ENCODE data around the gene BRME1.

The BRME1 gene

GRCh38 chr19:13905634-13906520 is at the start of gene BRME1, which contains the start of gene CC2D1A:
TSS of gene BRME1 (minus strand) at chr19:13906117. CDS start at chr19:13904892, 1,225 bp downstream.
TSS of gene CC2D1A (plus strand) at chr19:13906201. CDS start at chr19:13906442, 241 bp downstream.
- H3K27ac Mint-ChIP-seq: no peak within 1 kb of the TSS
- DNase-seq: peak; percentile 93
- peaks cover 3% of the 10 kb centered on the region for H3K9me3 Mint-ChIP-seq
- no peaks in the 10 kb centered on the region for H3K27me3 Mint-ChIP-seq (ENCODE audit: low read depth, poor library complexity)
- peak within 1 kb of the TSS; percentile 86 for H3K4me3 Mint-ChIP-seq
- TF ChIP-seq, protein P1, sequence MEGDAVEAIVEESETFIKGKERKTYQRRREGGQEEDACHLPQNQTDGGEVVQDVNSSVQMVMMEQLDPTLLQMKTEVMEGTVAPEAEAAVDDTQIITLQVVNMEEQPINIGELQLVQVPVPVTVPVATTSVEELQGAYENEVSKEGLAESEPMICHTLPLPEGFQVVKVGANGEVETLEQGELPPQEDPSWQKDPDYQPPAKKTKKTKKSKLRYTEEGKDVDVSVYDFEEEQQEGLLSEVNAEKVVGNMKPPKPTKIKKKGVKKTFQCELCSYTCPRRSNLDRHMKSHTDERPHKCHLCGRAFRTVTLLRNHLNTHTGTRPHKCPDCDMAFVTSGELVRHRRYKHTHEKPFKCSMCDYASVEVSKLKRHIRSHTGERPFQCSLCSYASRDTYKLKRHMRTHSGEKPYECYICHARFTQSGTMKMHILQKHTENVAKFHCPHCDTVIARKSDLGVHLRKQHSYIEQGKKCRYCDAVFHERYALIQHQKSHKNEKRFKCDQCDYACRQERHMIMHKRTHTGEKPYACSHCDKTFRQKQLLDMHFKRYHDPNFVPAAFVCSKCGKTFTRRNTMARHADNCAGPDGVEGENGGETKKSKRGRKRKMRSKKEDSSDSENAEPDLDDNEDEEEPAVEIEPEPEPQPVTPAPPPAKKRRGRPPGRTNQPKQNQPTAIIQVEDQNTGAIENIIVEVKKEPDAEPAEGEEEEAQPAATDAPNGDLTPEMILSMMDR (IDR thresholded peaks at IDR 0.05): no peak
- peaks cover 11% of the 10 kb centered on the region for H3K4me1 Mint-ChIP-seq
- H3K36me3 Mint-ChIP-seq (ENCODE audit: low read depth): peaks cover 6% of the 10 kb centered on the region

- H3K36me3 Mint-ChIP-seq (ENCODE audit: low read depth): peaks cover 15% of the 10 kb centered on the region
- H3K4me3 Mint-ChIP-seq: peak overlapping the region; percentile 87
- no peaks in the 10 kb centered on the region for H3K9me3 Mint-ChIP-seq
- TF ChIP-seq, protein P1 (IDR thresholded peaks at IDR 0.05): no peak
- H3K27me3 Mint-ChIP-seq (ENCODE audit: low read depth, poor library complexity): peaks cover 7% of the 10 kb centered on the region
- no peak for DNase-seq
- H3K4me1 Mint-ChIP-seq: peaks cover 15% of the 10 kb centered on the region
- no peak overlapping the region for H3K27ac Mint-ChIP-seq
Measured at GRCh38 chr19:13954185-13954584, 48.3 kb upstream of the BRME1 start.

- H3K4me3 Mint-ChIP-seq: peak overlapping the region; percentile 87
- H3K36me3 Mint-ChIP-seq (ENCODE audit: low read depth): peaks cover 15% of the 10 kb centered on the region
- peaks cover 14% of the 10 kb centered on the region for H3K27me3 Mint-ChIP-seq (ENCODE audit: low read depth, poor library complexity)
- H3K27ac Mint-ChIP-seq: no peak overlapping the region
- TF ChIP-seq, protein P1 (IDR thresholded peaks at IDR 0.05): no peak
- peaks cover 15% of the 10 kb centered on the region for H3K4me1 Mint-ChIP-seq
- H3K9me3 Mint-ChIP-seq: no peaks in the 10 kb centered on the region
- no peak for DNase-seq
Measured at GRCh38 chr19:13952931-13953531, 47.1 kb upstream of the BRME1 start.

GRCh38 chr19:13952154-13952930 is 46.4 kb upstream of the BRME1 start, which contains the start of gene DCAF15:
TSS of gene DCAF15 (plus strand) at chr19:13952509. CDS start at chr19:13952513, 4 bp downstream.
- TF ChIP-seq, protein P1 (IDR thresholded peaks at IDR 0.05): no peak

GRCh38 chr19:13951799-13952153 is 45.9 kb upstream of the BRME1 start:
- Mint-ChIP-seq H3K27ac (no peak overlapping the region), H3K9me3 (no peaks in the 10 kb centered on the region), H3K27me3 (ENCODE audit: low read depth, poor library complexity) (peaks cover 14% of the 10 kb centered on the region), H3K4me3 (peak overlapping the region; percentile 87), H3K4me1 (peaks cover 15% of the 10 kb centered on the region), H3K36me3 (ENCODE audit: low read depth) (peaks cover 10% of the 10 kb centered on the region)
- TF ChIP-seq, protein P1 (IDR thresholded peaks at IDR 0.05): no peak
- DNase-seq: no peak

More at GRCh38 chr19:13952154-13952930, 46.4 kb upstream of the BRME1 start, which contains the start of gene DCAF15:
- peaks cover 15% of the 10 kb centered on the region for H3K36me3 Mint-ChIP-seq (ENCODE audit: low read depth)
- no peaks in the 10 kb centered on the region for H3K9me3 Mint-ChIP-seq
- DNase-seq: peak; percentile 98
- no peak within 1 kb of the TSS for H3K27ac Mint-ChIP-seq
- peaks cover 14% of the 10 kb centered on the region for H3K27me3 Mint-ChIP-seq (ENCODE audit: low read depth, poor library complexity)
- peak within 1 kb of the TSS; percentile 87 for H3K4me3 Mint-ChIP-seq
- H3K4me1 Mint-ChIP-seq: peaks cover 15% of the 10 kb centered on the region
